CD4-positive, alpha-beta T cell (primary cell): ENCODE measurements around the gene MYO1E. TPM values are rescaled to one million over a fixed set of nuclear protein-coding genes. Genes with fewer than 3 reads are reported as not detected.

Experiments
- ATAC-seq: fragments of 200-7000 bp; cut with Tn5 transposase; one replicate; pipeline ENCODE4 v1.10.0; 2022; ENCODE audit warnings: mild to moderate bottlenecking; ENCODE audit not compliant: poor library complexity
- CTCF ChIA-PET: fragments of 350-600 bp; sonication (Branson Sonifier 250); formaldehyde crosslinking; loops from one replicate; lab custom pipeline; 2021; ENCODE audit warnings: antibody characterized with exemption, inconsistent platforms; lab: Charles Lee
- POLR2A ChIA-PET: fragments of 350-600 bp; sonication (Branson Sonifier 250); formaldehyde crosslinking; loops from one replicate; lab custom pipeline; 2021; ENCODE audit warnings: antibody characterized with exemption, inconsistent platforms; lab: Charles Lee
- DNase-seq, 14 experiments: peaks; one replicate each; pipeline ENCODE4 v3.0.0-alpha.2; 2013 to 2020; ENCODE audit warnings: mixed read lengths in 2 of 14
- H3K27ac ChIP-seq, 2 donors: one replicate each; pipeline versions ENCODE4 v1.5.1 to v1.7.0; 2013; ENCODE audit warnings: low read length in 2 of 2, low read depth in 1 of 2, mild to moderate bottlenecking in 1 of 2
- H3K27me3 ChIP-seq, 2 experiments: 1 replicate in 1 of 2; 2 replicates in 1 of 2; pipeline versions ENCODE4 v1.6.1 to v1.7.0; 2013; ENCODE audit warnings: low read length in 2 of 2, control low read depth in 1 of 2, mild to moderate bottlenecking in 1 of 2, moderate library complexity in 1 of 2; ENCODE audit not compliant: insufficient read depth in 2 of 2, control insufficient read depth in 1 of 2
- H3K36me3 ChIP-seq: one replicate; pipeline ENCODE4 v1.6.1; 2013; ENCODE audit warnings: low read length, control low read depth; ENCODE audit not compliant: insufficient read depth
- H3K4me1 ChIP-seq: one replicate; pipeline ENCODE4 v1.6.1; 2013; ENCODE audit warnings: low read length, control low read depth; ENCODE audit not compliant: insufficient read depth
- H3K4me3 ChIP-seq: one replicate; pipeline ENCODE4 v1.5.1; 2013; ENCODE audit warnings: mild to moderate bottlenecking, low read length, moderate library complexity
- H3K9me3 ChIP-seq, 2 experiments: 1 replicate in 1 of 2; 2 replicates in 1 of 2; pipeline versions ENCODE4 v1.6.1 to v1.7.0; 2013; ENCODE audit warnings: low read length in 2 of 2, mild to moderate bottlenecking in 2 of 2, control low read depth in 1 of 2, moderate library complexity in 1 of 2; ENCODE audit not compliant: control insufficient read depth in 1 of 2, insufficient read depth in 1 of 2
- H3K27ac Mint-ChIP-seq: one replicate; pipeline ENCODE4 v1.8.0; 2020; ENCODE audit warnings: mixed read lengths
- H3K27me3 Mint-ChIP-seq: one replicate; pipeline ENCODE4 v1.8.0; 2021; ENCODE audit warnings: mixed read lengths
- H3K36me3 Mint-ChIP-seq: one replicate; pipeline ENCODE4 v1.8.0; 2021; ENCODE audit warnings: low read depth, mixed read lengths
- H3K4me1 Mint-ChIP-seq: one replicate; pipeline ENCODE4 v1.8.0; 2021; ENCODE audit warnings: low read depth, mixed read lengths
- H3K4me3 Mint-ChIP-seq: one replicate; pipeline ENCODE4 v1.8.0; 2020; ENCODE audit warnings: mild to moderate bottlenecking, mixed read lengths
- H3K9me3 Mint-ChIP-seq: one replicate; pipeline ENCODE4 v1.8.0; 2020; ENCODE audit warnings: mixed read lengths
- intact Hi-C, 2 experiments: fragments of 100-400 bp; cut with DNase I in 1 of 2; cut with micrococcal nuclease in 1 of 2; formaldehyde crosslinking; loops; one replicate each; pipeline versions ENCODE4 v1.15.1 to v1.9.0; 2023 to 2025; cut with DNase I, micrococcal nuclease
- total RNA-seq, 174 experiments: library from RNA in 2 of 174; stranded (reverse) in 2 of 174; gene quantifications; one replicate each; pipeline ENCODE4 v1.2.3 and lab custom pipeline; 2021 to 2026
- TF ChIP-seq, protein P1 (sequence below): fragments of 200-600 bp; IDR thresholded peaks from one replicate; pipeline ENCODE4 v1.8.0; 2022; ENCODE audit warnings: antibody characterized with exemption, mild to moderate bottlenecking

Gene MYO1E
- total RNA-seq, 2 experiments from 2014 or later, result 0.59 to 0.63 TPM

DNA sequence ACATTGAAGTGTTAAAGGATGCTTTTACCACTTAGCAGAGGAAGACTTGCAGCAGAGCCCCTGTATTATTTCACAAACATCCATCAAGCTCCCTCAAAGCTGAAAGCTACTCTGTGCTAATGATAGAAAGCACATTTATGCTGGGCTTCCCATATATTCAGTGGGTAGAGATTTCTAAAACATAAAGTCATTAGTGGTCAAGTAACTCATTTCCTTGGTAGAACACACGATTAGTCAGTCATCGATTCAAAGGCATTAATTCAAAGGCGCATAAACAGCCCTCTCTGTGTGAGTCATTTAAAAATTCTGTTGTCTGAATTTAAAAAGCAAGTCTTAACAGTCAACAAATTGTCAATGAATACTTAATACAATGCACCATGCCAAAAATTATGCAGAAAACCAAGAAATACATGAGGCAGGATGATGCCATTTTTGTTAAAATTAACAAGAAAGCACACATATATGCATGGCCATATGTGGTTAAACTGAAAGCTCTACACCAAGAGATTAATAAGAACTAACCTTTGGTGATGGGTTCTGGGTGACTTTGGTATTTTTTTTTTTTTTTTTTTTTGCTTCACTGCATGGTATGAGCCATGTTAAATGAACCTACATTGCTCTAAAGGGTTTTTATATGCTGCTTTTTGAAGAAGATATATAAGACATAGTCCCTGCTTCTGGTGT, 104.4 kb downstream of the MYO1E start:
- peaks cover 9% of the 10 kb centered on the region for H3K27me3 Mint-ChIP-seq
- no peaks in the 10 kb centered on the region for H3K36me3 Mint-ChIP-seq
- H3K9me3 Mint-ChIP-seq, result no peaks in the 10 kb centered on the region
- Histone ChIP-seq H3K4me3 (no peak overlapping the region), H3K9me3 (no peaks in the 10 kb centered on the region), H3K36me3 (no peaks in the 10 kb centered on the region), H3K27me3 (peaks cover 0 to 2% of the 10 kb centered on the region in 2 experiments), H3K4me1 (no peaks in the 10 kb centered on the region), H3K27ac (no peak overlapping the region)
- no peaks in the 10 kb centered on the region for H3K4me1 Mint-ChIP-seq
- ATAC-seq (no peak), DNase-seq (no peak)
- POLR2A ChIA-PET, result no interaction called here
- CTCF ChIA-PET, result no interaction called here
- intact Hi-C loops, result no loop called here
- TF ChIP-seq, protein P1, sequence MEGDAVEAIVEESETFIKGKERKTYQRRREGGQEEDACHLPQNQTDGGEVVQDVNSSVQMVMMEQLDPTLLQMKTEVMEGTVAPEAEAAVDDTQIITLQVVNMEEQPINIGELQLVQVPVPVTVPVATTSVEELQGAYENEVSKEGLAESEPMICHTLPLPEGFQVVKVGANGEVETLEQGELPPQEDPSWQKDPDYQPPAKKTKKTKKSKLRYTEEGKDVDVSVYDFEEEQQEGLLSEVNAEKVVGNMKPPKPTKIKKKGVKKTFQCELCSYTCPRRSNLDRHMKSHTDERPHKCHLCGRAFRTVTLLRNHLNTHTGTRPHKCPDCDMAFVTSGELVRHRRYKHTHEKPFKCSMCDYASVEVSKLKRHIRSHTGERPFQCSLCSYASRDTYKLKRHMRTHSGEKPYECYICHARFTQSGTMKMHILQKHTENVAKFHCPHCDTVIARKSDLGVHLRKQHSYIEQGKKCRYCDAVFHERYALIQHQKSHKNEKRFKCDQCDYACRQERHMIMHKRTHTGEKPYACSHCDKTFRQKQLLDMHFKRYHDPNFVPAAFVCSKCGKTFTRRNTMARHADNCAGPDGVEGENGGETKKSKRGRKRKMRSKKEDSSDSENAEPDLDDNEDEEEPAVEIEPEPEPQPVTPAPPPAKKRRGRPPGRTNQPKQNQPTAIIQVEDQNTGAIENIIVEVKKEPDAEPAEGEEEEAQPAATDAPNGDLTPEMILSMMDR, result no peak
- H3K27ac Mint-ChIP-seq, result no peak overlapping the region
- H3K4me3 Mint-ChIP-seq, result no peak overlapping the region

DNA sequence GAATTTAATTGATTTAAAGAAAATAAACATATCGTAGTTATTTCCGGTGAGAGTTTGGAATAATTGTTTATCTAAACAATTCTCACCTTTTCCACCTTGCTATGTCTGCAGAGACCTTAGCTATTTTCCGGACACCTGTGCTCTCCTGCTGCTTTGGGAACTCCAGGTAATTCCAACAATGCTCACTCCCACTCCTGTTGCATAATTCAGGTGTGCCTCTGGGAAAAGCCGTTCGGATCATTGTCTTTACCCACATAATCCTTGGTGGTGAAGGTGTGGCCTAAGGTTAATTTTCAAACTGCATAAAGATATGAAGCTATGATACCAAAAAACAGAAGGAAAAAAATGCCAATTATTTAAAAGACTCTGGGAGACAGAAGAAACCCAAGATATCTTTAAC, 106.6 kb downstream of the MYO1E start:
- H3K36me3 Mint-ChIP-seq, result no peaks in the 10 kb centered on the region
- Histone ChIP-seq H3K9me3 (no peaks in the 10 kb centered on the region), H3K4me3 (no peak overlapping the region), H3K4me1 (no peaks in the 10 kb centered on the region), H3K27me3 (peaks cover 0 to 2% of the 10 kb centered on the region in 2 experiments), H3K27ac (no peak overlapping the region), H3K36me3 (no peaks in the 10 kb centered on the region)
- POLR2A ChIA-PET, result no interaction called here
- no peak for ATAC-seq
- no peaks in the 10 kb centered on the region for H3K9me3 Mint-ChIP-seq
- H3K4me1 Mint-ChIP-seq, result no peaks in the 10 kb centered on the region
- intact Hi-C loops, result no loop called here
- H3K27ac Mint-ChIP-seq, result no peak overlapping the region
- H3K4me3 Mint-ChIP-seq, result no peak overlapping the region
- DNase-seq, result no peak
- CTCF ChIA-PET, result interaction anchor here (0.7 to 1.5 kb wide), 3 partner anchors 10 to 623 kb away, joined by 3 to 5 read pairs (median 3); no protein-coding TSS in a partner anchor
- peaks cover 9% of the 10 kb centered on the region for H3K27me3 Mint-ChIP-seq
- TF ChIP-seq, protein P1, result no peak

DNA sequence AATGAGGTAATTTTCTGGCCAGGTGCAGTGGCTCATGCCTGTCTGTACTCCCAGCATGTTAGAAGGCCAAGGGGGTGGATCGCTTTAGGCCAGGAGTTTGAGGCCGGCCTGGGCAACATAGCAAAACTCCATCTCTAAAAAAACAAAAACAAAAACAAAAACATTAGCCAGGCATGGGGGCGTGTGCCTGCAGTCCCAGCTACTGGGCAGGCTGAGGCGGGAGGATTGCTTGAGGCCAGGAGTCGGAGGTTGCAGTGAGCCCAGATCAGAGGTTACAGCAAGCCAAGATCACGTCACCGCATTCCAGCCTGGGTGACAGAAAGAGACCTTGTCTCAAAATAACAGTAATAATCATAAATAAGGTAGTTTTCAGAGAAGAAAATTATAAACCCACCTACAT, 110.4 kb downstream of the MYO1E start:
- ATAC-seq, result no peak
- CTCF ChIA-PET, result no interaction called here

More for the DNA sequence above, 110.4 kb downstream of the MYO1E start:
- intact Hi-C loops, result no loop called here
- no peak overlapping the region for H3K27ac ChIP-seq
- no peaks in the 10 kb centered on the region for H3K9me3 ChIP-seq
- no peaks in the 10 kb centered on the region for H3K4me1 Mint-ChIP-seq
- no peaks in the 10 kb centered on the region for H3K36me3 Mint-ChIP-seq
- no peaks in the 10 kb centered on the region for H3K9me3 Mint-ChIP-seq
- no peak overlapping the region for H3K4me3 Mint-ChIP-seq
- DNase-seq, result no peak
- H3K4me3 ChIP-seq, result no peak overlapping the region
- POLR2A ChIA-PET, result no interaction called here
- no peaks in the 10 kb centered on the region for H3K4me1 ChIP-seq
- TF ChIP-seq, protein P1, result no peak
- H3K36me3 ChIP-seq, result no peaks in the 10 kb centered on the region
- peaks cover 0 to 2% of the 10 kb centered on the region in 2 experiments for H3K27me3 ChIP-seq
- no peaks in the 10 kb centered on the region for H3K27me3 Mint-ChIP-seq
- no peak overlapping the region for H3K27ac Mint-ChIP-seq
